Measurements from ENCODE around the gene SLC25A53. TPM values are rescaled to one million over a fixed set of nuclear protein-coding genes. Genes with fewer than 3 reads are reported as not detected.
A peak's percentile ranks its signal among the peaks of the same experiment; 100 is the strongest.

SLC25A53 gene
- total RNA-seq, 1 experiment from 2014 or later: 9.8 TPM

- H3K9me3 ChIP-seq (ENCODE audit: control insufficient read depth, insufficient read depth, low read depth, low read length): no peaks in the 10 kb centered on the region
- TSS peak; percentile 73 for BruUV-seq (replicated peaks)
- no peak for TF ChIP-seq TCF7L2 (IDR thresholded peaks at IDR 0.05; ENCODE audit: low read depth, low read length)
- no peak for TF ChIP-seq REST (IDR thresholded peaks at IDR 0.05; ENCODE audit: insufficient read depth in 1 of 2, low read depth in 2 of 2, low read length in 1 of 2)
- TF ChIP-seq CTCF (IDR thresholded peaks at IDR 0.05): no peak
- no peak for TF ChIP-seq POLR2AphosphoS5 (IDR thresholded peaks at IDR 0.05; ENCODE audit: low read depth, low read length)
- TF ChIP-seq SIN3A (IDR thresholded peaks at IDR 0.05; ENCODE audit: borderline replicate concordance, insufficient read depth, low read depth, low read length): no peak
- CTCF ChIA-PET: no interaction called here
- H3K36me3 ChIP-seq (ENCODE audit: control insufficient read depth, insufficient read depth, low read length): peaks cover 2% of the 10 kb centered on the region; the same call in 1 of the 2 replicates
- H3K27ac ChIP-seq (ENCODE audit: low read length): peak overlapping the region; percentile 89
- DNase-seq (ENCODE audit: low read depth, low spot score) (no peak), ATAC-seq (no peak)
- H3K4me3 ChIP-seq (ENCODE audit: low read depth in 2 of 2, low read length in 2 of 2): peak overlapping the region; percentile 88 to 97
- POLR2A ChIA-PET: no interaction called here
- intact Hi-C loops (cut with micrococcal nuclease; ENCODE audit: unreplicated experiment) (no loop called here), in situ Hi-C loops (cut with HindIII; ENCODE audit: low pct_unique_long_range_greater_than_20kb, low sequenced_read_pairs) (no loop called here)
- no peaks in the 10 kb centered on the region for H3K27me3 ChIP-seq (ENCODE audit: control insufficient read depth, insufficient read depth, low read length)
- peaks cover 24% of the 10 kb centered on the region for H3K4me1 ChIP-seq (ENCODE audit: control insufficient read depth, insufficient read depth, low read length)
These were observed 11.3 kb upstream of the SLC25A53 start for GRCh38 chrX:104168127-104168526.

- H3K4me1 ChIP-seq (ENCODE audit: control insufficient read depth, insufficient read depth, low read length): peaks cover 24% of the 10 kb centered on the region
- H3K27ac ChIP-seq (ENCODE audit: low read length): peak overlapping the region; percentile 89
- POLR2A ChIA-PET: interaction anchor here (0.6 kb wide), 1 partner anchor 10 kb away, joined by 5 read pairs; no protein-coding TSS in a partner anchor
- H3K27me3 ChIP-seq (ENCODE audit: control insufficient read depth, insufficient read depth, low read length): no peaks in the 10 kb centered on the region
- CTCF ChIA-PET: interaction anchor here (0.7 to 1.9 kb wide), 4 partner anchors 8 to 34 kb away, joined by 4 to 7 read pairs (median 5); partner anchors contain the start of gene SLC25A53
- H3K36me3 ChIP-seq (ENCODE audit: control insufficient read depth, insufficient read depth, low read length): peaks cover 2% of the 10 kb centered on the region; the same call in 1 of the 2 replicates
- peak overlapping the region; percentile 88 to 97 for H3K4me3 ChIP-seq (ENCODE audit: low read depth in 2 of 2, low read length in 2 of 2)
- no peaks in the 10 kb centered on the region for H3K9me3 ChIP-seq (ENCODE audit: control insufficient read depth, insufficient read depth, low read depth, low read length)
- BruUV-seq (replicated peaks): no TSS peak
- ATAC-seq (no peak), DNase-seq (ENCODE audit: low read depth, low spot score) (no peak)
- intact Hi-C loops (cut with micrococcal nuclease; ENCODE audit: unreplicated experiment): no loop called here
- in situ Hi-C loops (cut with HindIII; ENCODE audit: low pct_unique_long_range_greater_than_20kb, low sequenced_read_pairs): no loop called here
- TF ChIP-seq CTCF (IDR thresholded peaks at IDR 0.05) (no peak), SIN3A (IDR thresholded peaks at IDR 0.05; ENCODE audit: borderline replicate concordance, insufficient read depth, low read depth, low read length) (no peak; the same call in 1 of the 2 replicates), TCF7L2 (IDR thresholded peaks at IDR 0.05; ENCODE audit: low read depth, low read length) (no peak), POLR2AphosphoS5 (IDR thresholded peaks at IDR 0.05; ENCODE audit: low read depth, low read length) (no peak), REST (IDR thresholded peaks at IDR 0.05; ENCODE audit: insufficient read depth in 1 of 2, low read depth in 2 of 2, low read length in 1 of 2) (no peak)
These were observed 10.1 kb upstream of the SLC25A53 start for GRCh38 chrX:104166735-104167436.

Measured in Panc1 (cell line).